ENCODE data around the gene COL15A1.

GRCh38 chr9:98913044-98913443, 30.7 kb upstream of the COL15A1 start:
- TF ChIP-seq CTCF (IDR thresholded peaks at IDR 0.05) = no peak
- no peak for TF ChIP-seq EZH2 (IDR thresholded peaks at IDR 0.05; ENCODE audit: borderline replicate concordance, insufficient read depth, low read depth, low read length, poor library complexity, severe bottlenecking)
